ENCODE measurements around the gene ACSF3.

DNA sequence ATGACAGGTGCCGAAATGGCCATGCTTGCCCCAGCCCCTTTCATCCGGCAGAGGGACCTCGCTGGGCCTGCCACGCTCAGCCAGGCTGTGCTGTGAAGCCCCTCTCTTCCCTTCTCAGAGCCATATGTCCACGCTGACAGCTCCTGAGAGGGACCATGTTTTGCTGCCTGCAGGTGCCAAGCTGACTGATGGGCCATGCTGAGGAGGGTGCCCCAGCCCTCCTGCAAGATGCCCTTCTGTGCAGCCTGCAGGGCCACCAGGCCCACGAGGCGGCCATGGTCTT lies 44.8 kb downstream of the ACSF3 start:
- TF ChIP-seq TAF1 (IDR thresholded peaks at IDR 0.05; ENCODE audit: low read depth) (no peak), POLR2AphosphoS5 (IDR thresholded peaks at IDR 0.05) (no peak), CTCF (IDR thresholded peaks at IDR 0.05; ENCODE audit: poor library complexity, severe bottlenecking) (no peak), MXI1 (conservative IDR thresholded peaks at IDR 0.05; ENCODE audit: poor library complexity, severe bottlenecking) (no peak), RAD21 (conservative IDR thresholded peaks at IDR 0.05) (no peak), SMC3 (conservative IDR thresholded peaks at IDR 0.05; ENCODE audit: poor library complexity) (no peak), EP300 (conservative IDR thresholded peaks at IDR 0.05; ENCODE audit: poor library complexity, severe bottlenecking) (no peak)

Data from neural cell (in vitro differentiated cells).